GM12865 (cell line): ENCODE data around the gene MGAT5.
A peak's percentile ranks its signal among the peaks of the same experiment; 100 is the strongest.

ENCODE experiments used
- DNase-seq: peaks from one replicate; pipeline ENCODE4 v3.0.0; 2010; ENCODE audit warnings: low read depth
- H3K4me3 ChIP-seq: 2 replicates; pipeline ENCODE4 v1.5.1; 2011; ENCODE audit warnings: mild to moderate bottlenecking, low read depth, low read length, control low read depth
- TF ChIP-seq, protein P1 (sequence below): IDR thresholded peaks from 2 replicates; pipeline ENCODE4 v1.5.1; 2011; ENCODE audit warnings: low read length, control low read depth, low read depth, inconsistent platforms; ENCODE audit not compliant: insufficient read depth; ENCODE audit errors: missing control alignments

MGAT5 gene

DNA sequence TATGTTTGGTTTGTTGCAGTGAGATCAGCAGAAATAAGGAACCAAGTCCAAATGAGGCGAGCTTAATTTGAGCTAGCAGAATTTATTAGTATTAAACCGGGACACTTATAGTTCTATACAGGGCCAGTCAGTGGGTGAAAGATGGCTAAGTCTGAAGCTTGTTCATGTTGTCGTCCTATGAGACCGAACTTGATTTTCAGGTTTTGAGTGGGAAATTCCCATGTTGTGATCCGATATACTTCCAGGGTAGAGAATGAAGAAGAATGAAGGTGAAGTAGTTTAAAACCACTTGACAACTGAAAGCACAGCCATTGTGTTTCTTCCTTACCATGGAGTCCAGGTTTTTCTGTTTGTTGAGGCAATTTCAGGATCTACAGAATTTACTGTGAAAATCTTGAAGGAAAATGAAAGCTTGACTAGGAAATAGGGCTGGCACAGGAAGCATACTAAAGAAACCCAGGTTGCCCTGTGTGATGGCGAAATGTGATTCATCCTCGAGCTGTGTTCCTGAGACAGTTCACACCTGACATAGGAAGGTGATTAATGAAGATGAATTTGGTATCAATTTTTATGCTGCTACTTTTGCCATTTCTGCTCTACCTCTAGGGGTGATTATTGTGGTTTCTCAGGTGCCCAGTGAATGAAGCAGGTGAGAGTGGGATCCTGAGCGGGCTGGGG is 37.6 kb upstream of the MGAT5 start:
- DNase-seq: no peak
- H3K4me3 ChIP-seq: no peak overlapping the region
- TF ChIP-seq, protein P1, sequence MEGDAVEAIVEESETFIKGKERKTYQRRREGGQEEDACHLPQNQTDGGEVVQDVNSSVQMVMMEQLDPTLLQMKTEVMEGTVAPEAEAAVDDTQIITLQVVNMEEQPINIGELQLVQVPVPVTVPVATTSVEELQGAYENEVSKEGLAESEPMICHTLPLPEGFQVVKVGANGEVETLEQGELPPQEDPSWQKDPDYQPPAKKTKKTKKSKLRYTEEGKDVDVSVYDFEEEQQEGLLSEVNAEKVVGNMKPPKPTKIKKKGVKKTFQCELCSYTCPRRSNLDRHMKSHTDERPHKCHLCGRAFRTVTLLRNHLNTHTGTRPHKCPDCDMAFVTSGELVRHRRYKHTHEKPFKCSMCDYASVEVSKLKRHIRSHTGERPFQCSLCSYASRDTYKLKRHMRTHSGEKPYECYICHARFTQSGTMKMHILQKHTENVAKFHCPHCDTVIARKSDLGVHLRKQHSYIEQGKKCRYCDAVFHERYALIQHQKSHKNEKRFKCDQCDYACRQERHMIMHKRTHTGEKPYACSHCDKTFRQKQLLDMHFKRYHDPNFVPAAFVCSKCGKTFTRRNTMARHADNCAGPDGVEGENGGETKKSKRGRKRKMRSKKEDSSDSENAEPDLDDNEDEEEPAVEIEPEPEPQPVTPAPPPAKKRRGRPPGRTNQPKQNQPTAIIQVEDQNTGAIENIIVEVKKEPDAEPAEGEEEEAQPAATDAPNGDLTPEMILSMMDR: no peak

DNA sequence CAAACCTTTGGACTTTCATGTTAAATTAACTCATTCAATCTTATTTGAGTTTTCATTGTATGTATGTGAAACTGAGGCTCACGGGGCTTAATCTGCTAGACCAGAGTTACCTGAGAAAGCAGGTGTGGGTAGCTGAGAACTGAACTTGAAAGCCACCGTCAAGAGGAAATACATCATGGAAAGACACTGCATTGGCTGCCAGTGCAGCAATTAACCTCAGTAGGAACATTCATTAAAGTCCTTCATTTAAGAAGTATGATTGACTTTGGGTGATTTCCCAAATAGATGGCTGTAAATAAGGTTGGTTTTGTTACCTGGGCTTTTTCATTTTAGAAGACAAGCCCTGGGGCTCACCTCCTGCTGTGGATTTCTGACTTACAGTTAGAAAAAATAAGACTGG is 36.5 kb upstream of the MGAT5 start:
- H3K4me3 ChIP-seq: no peak overlapping the region
- peak; percentile 25 for DNase-seq
- TF ChIP-seq, protein P1: no peak

DNA sequence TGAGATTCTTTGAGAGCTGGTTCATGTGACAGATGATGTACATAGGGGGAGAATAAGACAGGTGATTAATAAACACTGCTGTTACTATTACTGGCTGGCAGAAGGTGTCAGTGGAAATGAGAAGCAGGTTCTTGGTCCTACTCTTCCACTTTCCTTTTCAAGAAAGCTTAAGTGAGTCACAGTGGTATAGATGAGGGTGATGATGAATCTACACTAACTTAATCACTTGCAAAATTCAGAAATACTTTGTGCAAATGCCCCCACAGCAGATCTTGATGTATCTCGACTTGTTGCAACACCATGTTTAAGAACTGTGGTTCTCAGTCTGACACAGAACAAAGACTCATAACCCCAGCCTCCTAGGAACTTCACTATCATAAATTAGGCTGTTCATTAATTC is 35.9 kb upstream of the MGAT5 start:
- peak; percentile 60 for DNase-seq
- H3K4me3 ChIP-seq: no peak overlapping the region
- TF ChIP-seq, protein P1: no peak

DNA sequence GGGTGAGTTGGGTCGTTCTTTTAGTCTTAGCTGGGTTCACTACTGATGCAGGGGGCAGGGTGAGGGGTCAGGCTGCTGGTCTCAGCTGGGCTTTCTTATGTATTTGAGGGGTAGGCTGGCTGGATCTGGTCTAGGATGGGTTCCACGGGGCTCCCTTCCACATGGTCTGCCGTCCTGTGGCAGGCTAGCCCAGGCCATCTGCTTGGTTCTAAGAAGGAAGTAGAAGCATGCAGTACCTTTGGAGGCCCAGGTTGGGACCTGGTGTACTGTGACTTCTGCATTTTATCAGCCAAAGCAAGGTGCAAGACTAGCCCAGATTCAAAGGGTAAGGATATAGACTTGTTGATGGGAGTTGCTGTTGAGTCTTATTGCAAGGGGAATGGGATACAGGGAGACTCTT is 35.5 kb upstream of the MGAT5 start:
- TF ChIP-seq, protein P1: no peak
- DNase-seq: peak; percentile 25

DNA sequence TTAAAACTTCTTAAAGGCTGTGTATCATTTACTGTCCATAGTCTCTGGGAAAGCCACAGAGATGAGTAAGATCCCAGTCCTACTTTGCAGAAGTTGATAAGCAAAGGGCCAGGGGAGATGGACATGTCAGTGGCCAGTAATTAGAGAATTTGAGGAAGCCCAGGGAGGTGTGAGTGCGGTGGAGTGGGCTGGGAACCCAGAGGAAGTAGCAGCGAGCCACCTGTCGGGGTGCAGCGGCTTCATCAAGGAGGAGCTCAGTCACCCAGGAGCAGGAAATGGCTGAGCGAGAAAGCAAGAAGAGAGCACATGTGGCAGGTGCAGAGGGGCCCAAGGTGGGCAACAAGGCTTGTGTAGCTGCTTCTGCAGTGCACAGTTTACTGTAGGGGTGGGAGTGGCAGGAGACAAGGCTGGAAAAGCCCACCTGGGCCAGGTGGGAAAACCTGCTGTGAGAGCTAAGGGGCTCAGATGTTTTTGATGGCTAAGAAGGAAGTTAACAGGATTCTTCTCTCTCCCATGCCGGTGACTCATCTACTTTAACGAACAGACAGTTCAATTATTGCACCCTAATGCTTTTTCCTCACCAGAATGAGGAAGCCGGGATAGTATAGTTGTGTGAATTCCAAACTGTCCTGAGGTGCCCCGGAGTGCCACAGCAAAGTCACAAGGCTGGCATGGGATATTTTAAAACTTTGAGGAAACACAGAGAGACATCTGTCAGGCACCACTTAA is 34.8 kb upstream of the MGAT5 start:
- no peak overlapping the region for H3K4me3 ChIP-seq
- DNase-seq: peak; percentile 62
- TF ChIP-seq, protein P1: no peak

More for the DNA sequence above, 35.5 kb upstream of the MGAT5 start:
- no peak overlapping the region for H3K4me3 ChIP-seq

DNA sequence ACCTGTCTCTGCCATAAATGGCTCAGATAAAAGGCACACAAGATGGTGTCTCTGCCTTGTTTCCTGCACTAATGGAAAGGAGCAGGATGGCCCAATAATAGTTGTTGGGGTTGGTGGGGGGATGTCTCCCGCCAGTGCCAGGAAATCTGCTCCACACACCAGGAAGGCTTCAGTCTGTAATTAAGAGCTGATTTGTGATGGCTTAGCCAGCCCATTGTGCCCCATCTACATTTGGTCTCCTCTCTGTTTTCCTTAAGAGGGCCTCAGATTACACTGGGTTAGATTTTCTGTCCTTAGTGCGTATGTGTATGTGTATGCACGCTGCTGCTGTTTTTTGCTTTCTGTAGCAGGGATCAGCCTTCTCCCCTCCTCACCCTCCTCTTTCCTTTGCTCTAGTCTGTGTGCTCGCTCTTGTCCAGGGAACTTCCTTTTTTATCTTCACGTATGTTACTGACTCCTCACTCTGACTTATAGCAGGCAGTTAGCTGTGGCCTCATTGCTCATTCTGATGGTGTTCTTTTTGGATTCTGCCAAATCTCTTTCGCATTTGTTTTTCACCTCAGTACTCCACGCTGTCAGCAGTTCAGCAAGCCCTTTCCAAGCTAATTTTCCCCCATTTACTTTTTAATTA is 33.4 kb upstream of the MGAT5 start:
- H3K4me3 ChIP-seq: no peak overlapping the region
- TF ChIP-seq, protein P1: no peak
- DNase-seq: no peak

DNA sequence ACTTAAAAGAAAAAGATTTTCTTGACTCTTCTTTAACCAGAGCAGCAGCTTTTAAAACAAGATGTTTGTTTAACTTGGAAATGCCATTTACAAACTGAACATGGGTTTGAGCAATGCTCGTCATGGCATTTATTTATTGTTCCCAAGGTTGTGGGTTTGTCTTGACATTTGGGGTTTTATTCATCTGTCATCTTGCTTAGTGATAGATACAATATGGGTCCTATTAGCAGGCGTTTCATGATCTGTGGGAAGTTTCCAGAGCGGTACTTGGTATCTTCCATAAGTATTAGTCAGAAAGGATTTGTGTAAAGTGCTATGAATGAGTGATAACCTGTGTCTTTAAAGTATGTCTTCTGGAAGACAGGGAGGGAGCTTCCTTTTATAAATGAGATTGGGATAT is 29.9 kb upstream of the MGAT5 start:
- H3K4me3 ChIP-seq: no peak overlapping the region
- TF ChIP-seq, protein P1: no peak
- no peak for DNase-seq
